Skin epidermis (tissue), 12 donors: Measurements from ENCODE around the gene LDLRAD4.

Experiments used
- H3K27ac ChIP-seq, 21 experiments: fragments of 200-600 bp; sonication (generic) in 11 of 21; one replicate each; pipeline ENCODE4 v1.5.0; 2020; ENCODE audit warnings: mild to moderate bottlenecking in 3 of 21, inconsistent platforms in 2 of 21, moderate library complexity in 2 of 21
- H3K4me3 ChIP-seq, 7 experiments: fragments of 200-600 bp; sonication (generic) in 2 of 7; one replicate each; pipeline ENCODE4 v1.5.0; 2020; ENCODE audit warnings: inconsistent platforms in 2 of 7, mild to moderate bottlenecking in 2 of 7, moderate library complexity in 1 of 7

Gene LDLRAD4

GRCh38 chr18:13625355-13625754, 406.8 kb downstream of the LDLRAD4 start:
- Histone ChIP-seq H3K4me3 (no peak overlapping the region), H3K27ac (no peak overlapping the region)

GRCh38 chr18:13625843-13626543, 407.4 kb downstream of the LDLRAD4 start:
- Histone ChIP-seq H3K4me3 (no peak overlapping the region), H3K27ac (peak overlapping the region in 1 of 21 experiments; percentile 19)

- peak overlapping the region in 1 of 21 experiments; percentile 19 for H3K27ac ChIP-seq
- H3K4me3 ChIP-seq: no peak overlapping the region
Observed at GRCh38 chr18:13626544-13626908, 408.0 kb downstream of the LDLRAD4 start.

GRCh38 chr18:13627639-13628038, 409.1 kb downstream of the LDLRAD4 start:
- H3K4me3 ChIP-seq: no peak overlapping the region
- peak overlapping the region in 1 of 21 experiments; percentile 2 for H3K27ac ChIP-seq

GRCh38 chr18:13628211-13628610, 409.7 kb downstream of the LDLRAD4 start:
- no peak overlapping the region for H3K4me3 ChIP-seq
- peak overlapping the region in 2 of 21 experiments; percentile 2 to 23 for H3K27ac ChIP-seq

GRCh38 chr18:13629841-13630715, 411.5 kb downstream of the LDLRAD4 start:
- no peak overlapping the region for H3K4me3 ChIP-seq
- H3K27ac ChIP-seq: peak overlapping the region in 9 of 21 experiments; percentile 5 to 79 (median 19)

GRCh38 chr18:13630716-13631268, 412.2 kb downstream of the LDLRAD4 start:
- no peak overlapping the region for H3K27ac ChIP-seq
- H3K4me3 ChIP-seq: no peak overlapping the region

- H3K4me3 ChIP-seq: no peak overlapping the region
- H3K27ac ChIP-seq: no peak overlapping the region
Observed at GRCh38 chr18:13633700-13634099, 415.1 kb downstream of the LDLRAD4 start.

- Histone ChIP-seq H3K4me3 (no peak overlapping the region), H3K27ac (no peak overlapping the region)
Observed at GRCh38 chr18:13635046-13635445, 416.5 kb downstream of the LDLRAD4 start.

- Histone ChIP-seq H3K4me3 (no peak overlapping the region), H3K27ac (no peak overlapping the region)
Observed at GRCh38 chr18:13638719-13639595, 420.4 kb downstream of the LDLRAD4 start.

- Histone ChIP-seq H3K4me3 (no peak overlapping the region), H3K27ac (no peak overlapping the region)
Observed at GRCh38 chr18:13640266-13640860, 421.8 kb downstream of the LDLRAD4 start.

- Histone ChIP-seq H3K27ac (peak overlapping the region in 9 of 21 experiments; percentile 23 to 70 (median 47)), H3K4me3 (peak overlapping the region in 6 of 7 experiments; percentile 7 to 25 (median 16))
Observed at GRCh38 chr18:13641551-13642439, 423.2 kb downstream of the LDLRAD4 start.

GRCh38 chr18:13642440-13642827, 423.9 kb downstream of the LDLRAD4 start:
- peak overlapping the region in 1 of 7 experiments; percentile 24 for H3K4me3 ChIP-seq

GRCh38 chr18:13643261-13643751, 424.7 kb downstream of the LDLRAD4 start:
- Histone ChIP-seq H3K4me3 (no peak overlapping the region), H3K27ac (no peak overlapping the region)

More at GRCh38 chr18:13642440-13642827, 423.9 kb downstream of the LDLRAD4 start:
- H3K27ac ChIP-seq: peak overlapping the region in 3 of 21 experiments; percentile 32 to 70 (median 38)

- Histone ChIP-seq H3K4me3 (no peak overlapping the region), H3K27ac (no peak overlapping the region)
Observed at GRCh38 chr18:13645093-13645492, 426.5 kb downstream of the LDLRAD4 start.

GRCh38 chr18:13646633-13647032, 428.1 kb downstream of the LDLRAD4 start:
- Histone ChIP-seq H3K27ac (no peak overlapping the region), H3K4me3 (no peak overlapping the region)

GRCh38 chr18:13647761-13648160, 429.2 kb downstream of the LDLRAD4 start:
- Histone ChIP-seq H3K4me3 (no peak overlapping the region), H3K27ac (no peak overlapping the region)
